Measurements from ENCODE around the gene ANKRD33B. TPM values are rescaled to one million over a fixed set of nuclear protein-coding genes. Genes with fewer than 3 reads are reported as not detected.

The ANKRD33B gene
- total and polyA plus RNA-seq, 2 of the 8 experiments (the other 6 are each of a cell fraction or from before 2014, with no cell fraction given): 6.9 to 20.6 TPM

- no peak for TF ChIP-seq USF2 (IDR thresholded peaks at IDR 0.05; ENCODE audit: low read length)
Measured at GRCh38 chr5:10700516-10700915, 136.6 kb downstream of the ANKRD33B start (continued).
